Measurements from ENCODE around the gene PLAAT2.

PLAAT2 gene

GRCh38 chr11:63504933-63505586, 58.1 kb downstream of the PLAAT2 start:
- Histone ChIP-seq H3K27me3 (ENCODE audit: control insufficient read depth, insufficient read depth, low read length) (no peaks in the 10 kb centered on the region), H3K4me3 (ENCODE audit: low read length) (no peak overlapping the region), H3K27ac (ENCODE audit: low read depth, low read length) (no peak overlapping the region), H3K36me3 (ENCODE audit: control insufficient read depth, insufficient read depth, low read length) (no peaks in the 10 kb centered on the region), H3K9ac (ENCODE audit: low read length) (no peak overlapping the region), H3K4me1 (ENCODE audit: control insufficient read depth, insufficient read depth, low read length) (no peaks in the 10 kb centered on the region)

- no peak overlapping the region for H3K9ac ChIP-seq (ENCODE audit: low read length)
- no peaks in the 10 kb centered on the region for H3K4me1 ChIP-seq (ENCODE audit: control insufficient read depth, insufficient read depth, low read length)
- H3K36me3 ChIP-seq (ENCODE audit: control insufficient read depth, insufficient read depth, low read length), result no peaks in the 10 kb centered on the region
- H3K27ac ChIP-seq (ENCODE audit: low read depth, low read length), result no peak overlapping the region
- no peak overlapping the region for H3K4me3 ChIP-seq (ENCODE audit: low read length)
- H3K27me3 ChIP-seq (ENCODE audit: control insufficient read depth, insufficient read depth, low read length), result no peaks in the 10 kb centered on the region
These were observed 59.1 kb downstream of the PLAAT2 start for GRCh38 chr11:63504054-63504453.

GRCh38 chr11:63503492-63503891, 59.7 kb downstream of the PLAAT2 start:
- no peak overlapping the region for H3K4me3 ChIP-seq (ENCODE audit: low read length)
- no peak overlapping the region for H3K9ac ChIP-seq (ENCODE audit: low read length)
- H3K27ac ChIP-seq (ENCODE audit: low read depth, low read length), result no peak overlapping the region
- H3K36me3 ChIP-seq (ENCODE audit: control insufficient read depth, insufficient read depth, low read length), result no peaks in the 10 kb centered on the region
- no peaks in the 10 kb centered on the region for H3K27me3 ChIP-seq (ENCODE audit: control insufficient read depth, insufficient read depth, low read length)
- H3K4me1 ChIP-seq (ENCODE audit: control insufficient read depth, insufficient read depth, low read length), result no peaks in the 10 kb centered on the region
